Activated T-cell treated with anti-CD3 and anti-CD28 coated beads for 48 hours (primary cell): ENCODE results near the gene RIC8B.
"Not testable (repeated sequence)": the region's sequence is repeated elsewhere in the genome, so short reads cannot be mapped to it uniquely, and the experiment has no call there.

Source experiments
- DNase-seq: peaks from one replicate; pipeline ENCODE4 v3.0.0-alpha.2; 2020; ENCODE audit warnings: low read depth

RIC8B gene

GRCh38 chr12:106774005-106774807, at the start of gene RIC8B:
RIC8B (plus strand) TSS chr12:106774682; CDS start chr12:106774746, 64 bp downstream.
- DNase-seq, result peak; percentile 79

GRCh38 chr12:106724934-106725333, 49.5 kb upstream of the RIC8B start:
- DNase-seq, result no peak

- not testable (repeated sequence) for DNase-seq
These were observed 47.8 kb upstream of the RIC8B start for GRCh38 chr12:106726603-106727202.

- DNase-seq, result no peak
These were observed 44.9 kb upstream of the RIC8B start for GRCh38 chr12:106729611-106730010.

GRCh38 chr12:106732890-106733289, 41.6 kb upstream of the RIC8B start:
- DNase-seq, result no peak

GRCh38 chr12:106733660-106734059, 40.8 kb upstream of the RIC8B start:
- no peak for DNase-seq

- DNase-seq, result no peak
These were observed 38.2 kb upstream of the RIC8B start for GRCh38 chr12:106736051-106736957.

- DNase-seq, result no peak
These were observed 35.2 kb upstream of the RIC8B start for GRCh38 chr12:106739318-106739717.

- no peak for DNase-seq
These were observed 34.5 kb upstream of the RIC8B start for GRCh38 chr12:106739815-106740530.

- DNase-seq, result no peak
These were observed 33.7 kb upstream of the RIC8B start for GRCh38 chr12:106740818-106741217.

- DNase-seq, result no peak
These were observed 33.2 kb upstream of the RIC8B start for GRCh38 chr12:106741247-106741646.

GRCh38 chr12:106743270-106743988, 31.1 kb upstream of the RIC8B start:
- DNase-seq, result no peak

GRCh38 chr12:106744600-106744999, 29.9 kb upstream of the RIC8B start:
- no peak for DNase-seq

GRCh38 chr12:106745181-106745745, 29.2 kb upstream of the RIC8B start:
- DNase-seq, result no peak

- DNase-seq, result no peak
These were observed 26.5 kb upstream of the RIC8B start for GRCh38 chr12:106747973-106748436.

- DNase-seq, result no peak
These were observed 24.0 kb upstream of the RIC8B start for GRCh38 chr12:106750524-106750923.

- DNase-seq, result peak; percentile 57
These were observed 21.0 kb upstream of the RIC8B start for GRCh38 chr12:106753526-106753925.

GRCh38 chr12:106754331-106754730, 20.2 kb upstream of the RIC8B start:
- no peak for DNase-seq

- no peak for DNase-seq
These were observed 16.7 kb upstream of the RIC8B start for GRCh38 chr12:106757623-106758348.
